ENCODE data around the gene NPC1. TPM values are rescaled to one million over a fixed set of nuclear protein-coding genes. Genes with fewer than 3 reads are reported as not detected.

Gene NPC1
- total RNA-seq, 1 experiment from 2014 or later, result 51.6 TPM

GRCh38 chr18:23545247-23545789, 41.0 kb downstream of the NPC1 start:
- ChIA-PET POLR2A (no interaction called here), CTCF (no interaction called here), RAD21 (ENCODE audit: low non-redundant PET in 1 of 2, low total read pairs in 2 of 2, uncharacterized antibody in 2 of 2, unreplicated experiment in 2 of 2) (no interaction called here)
- H4K20me1 ChIP-seq (ENCODE audit: insufficient read depth), result no peaks in the 10 kb centered on the region
- no peak for DNase-seq (ENCODE audit: low read depth, low spot score)
- ATAC-seq, result no peak
- H3K27ac ChIP-seq (ENCODE audit: low read depth, low read length), result no peak overlapping the region
- peaks cover 18 to 33% of the 10 kb centered on the region in 2 experiments for H3K4me1 ChIP-seq (ENCODE audit: control insufficient read depth in 1 of 2, insufficient read depth in 2 of 2, low read length in 2 of 2)
- H3K36me3 ChIP-seq (ENCODE audit: control insufficient read depth in 1 of 2, insufficient read depth in 2 of 2, low read length in 2 of 2), result peaks cover 32 to 36% of the 10 kb centered on the region in 2 experiments
- BruUV-seq (replicated peaks), result no TSS peak
- intact Hi-C loops (cut with micrococcal nuclease), result no loop called here
- H3K9me3 ChIP-seq (ENCODE audit: control insufficient read depth in 1 of 2, insufficient read depth in 1 of 2, low read depth in 1 of 2, low read length in 2 of 2), result no peaks in the 10 kb centered on the region
- no peak overlapping the region for H3K4me3 ChIP-seq (replicated peaks in 1 of 2; ENCODE audit: low read depth in 1 of 2, low read length in 2 of 2)
- no peaks in the 10 kb centered on the region for H3K27me3 ChIP-seq (ENCODE audit: insufficient read depth, low read length)
- H2AFZ ChIP-seq (ENCODE audit: low read depth, low read length, poor library complexity, severe bottlenecking), result no peak overlapping the region
- H3K4me2 ChIP-seq (ENCODE audit: low read length), result no peak overlapping the region
- H3K79me2 ChIP-seq (ENCODE audit: insufficient read depth, low read length), result no peaks in the 10 kb centered on the region
- TF ChIP-seq POLR2A (IDR thresholded peaks at IDR 0.05; ENCODE audit: borderline replicate concordance, extremely low read depth, insufficient read depth, insufficient read length), result no peak
- TF ChIP-seq RAD21 (IDR thresholded peaks at IDR 0.05; ENCODE audit: low read depth), result no peak
- TF ChIP-seq SP1 (IDR thresholded peaks at IDR 0.05; ENCODE audit: low read depth), result no peak
- no peak for TF ChIP-seq MAX (IDR thresholded peaks at IDR 0.05)
- no peak for TF ChIP-seq SRF (IDR thresholded peaks at IDR 0.05; ENCODE audit: low read depth)
- no peak for TF ChIP-seq CEBPB (IDR thresholded peaks at IDR 0.05; ENCODE audit: low read depth)
- TF ChIP-seq POLR2AphosphoS5 (IDR thresholded peaks at IDR 0.05; ENCODE audit: low read depth, low read length), result no peak
- H3K9ac ChIP-seq (ENCODE audit: low read length), result no peak overlapping the region
- no peaks in the 10 kb centered on the region for H3K9me2 ChIP-seq (ENCODE audit: insufficient read depth)

GRCh38 chr18:23542461-23542860, 43.8 kb downstream of the NPC1 start:
- intact Hi-C loops (cut with micrococcal nuclease), result no loop called here
- CTCF ChIA-PET, result interaction anchor here (0.7 kb wide), 1 partner anchor 15 kb away, joined by 3 read pairs; no protein-coding TSS in a partner anchor
- H2AFZ ChIP-seq (ENCODE audit: low read depth, low read length, poor library complexity, severe bottlenecking), result no peak overlapping the region
- H3K4me2 ChIP-seq (ENCODE audit: low read length), result no peak overlapping the region
- DNase-seq (ENCODE audit: low read depth, low spot score), result no peak
- no peak for TF ChIP-seq TCF7L2 (IDR thresholded peaks at IDR 0.05; ENCODE audit: borderline replicate concordance, extremely low read depth, insufficient read depth, insufficient read length)
- BruUV-seq (replicated peaks), result no TSS peak
- no peaks in the 10 kb centered on the region for H3K9me2 ChIP-seq (ENCODE audit: insufficient read depth)
- no peaks in the 10 kb centered on the region for H4K20me1 ChIP-seq (ENCODE audit: insufficient read depth)
- H3K36me3 ChIP-seq (ENCODE audit: control insufficient read depth in 1 of 2, insufficient read depth in 2 of 2, low read length in 2 of 2), result peaks cover 51 to 57% of the 10 kb centered on the region in 2 experiments
- H3K79me2 ChIP-seq (ENCODE audit: insufficient read depth, low read length), result no peaks in the 10 kb centered on the region
- no peaks in the 10 kb centered on the region for H3K27me3 ChIP-seq (ENCODE audit: insufficient read depth, low read length)
- peaks cover 5 to 13% of the 10 kb centered on the region in 2 experiments for H3K4me1 ChIP-seq (ENCODE audit: control insufficient read depth in 1 of 2, insufficient read depth in 2 of 2, low read length in 2 of 2)
- no peak for ATAC-seq
- POLR2A ChIA-PET, result no interaction called here
- no peak overlapping the region for H3K4me3 ChIP-seq (replicated peaks in 1 of 2; ENCODE audit: low read depth in 1 of 2, low read length in 2 of 2)
- H3K9ac ChIP-seq (ENCODE audit: low read length), result no peak overlapping the region
- no peaks in the 10 kb centered on the region for H3K9me3 ChIP-seq (ENCODE audit: control insufficient read depth in 1 of 2, insufficient read depth in 1 of 2, low read depth in 1 of 2, low read length in 2 of 2)
- no peak overlapping the region for H3K27ac ChIP-seq (ENCODE audit: low read depth, low read length)
- RAD21 ChIA-PET (ENCODE audit: low non-redundant PET in 1 of 2, low total read pairs in 2 of 2, uncharacterized antibody in 2 of 2, unreplicated experiment in 2 of 2), result interaction anchor here in 1 of 2 experiments (1.6 kb wide), 1 partner anchor 161 kb away, joined by 4 read pairs; no protein-coding TSS in a partner anchor
